GM21447 (cell line): ENCODE results near the gene TBC1D12.
A peak's percentile ranks its signal among the peaks of the same experiment; 100 is the strongest.
"Not testable (repeated sequence)": the region's sequence is repeated elsewhere in the genome, so short reads cannot be mapped to it uniquely, and the experiment has no call there.

Source experiments
- ATAC-seq: cut with Tn5 transposase; IDR thresholded peaks from one replicate; pipeline ENCODE4 v1.9.1; 2021; ENCODE audit not compliant: unreplicated experiment

The TBC1D12 gene

DNA sequence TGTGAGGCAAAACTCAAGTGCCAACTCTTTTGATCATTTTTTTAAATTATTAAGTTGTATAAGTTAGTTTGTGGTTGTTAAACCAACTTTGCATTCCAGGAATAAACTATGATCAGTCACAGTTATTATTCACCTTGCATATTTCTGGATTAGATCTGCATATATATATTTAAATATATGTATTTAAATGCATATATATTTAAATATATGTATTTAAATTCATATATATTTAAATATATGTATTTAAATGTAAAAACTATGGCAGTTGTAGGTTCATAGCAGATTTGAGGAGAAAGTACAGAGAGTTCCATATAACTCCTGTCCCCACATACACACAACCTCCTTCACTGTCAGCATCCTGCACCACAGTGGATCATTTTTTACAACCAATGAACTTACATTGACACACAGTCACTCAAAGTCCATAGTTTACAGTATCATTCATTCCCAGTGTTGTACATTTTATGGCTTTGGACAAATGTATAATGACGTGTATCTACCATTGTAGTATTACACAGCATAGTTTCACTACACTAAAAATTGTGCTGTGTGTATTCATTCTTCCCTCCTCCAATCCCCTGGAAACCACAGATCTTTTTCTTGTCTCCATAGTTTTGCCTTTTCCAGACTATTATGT lies 49.7 kb downstream of the TBC1D12 start:
- no peak for ATAC-seq

- no peak for ATAC-seq
Measured at GRCh38 chr10:94456942-94457341, 54.6 kb downstream of the TBC1D12 start.

DNA sequence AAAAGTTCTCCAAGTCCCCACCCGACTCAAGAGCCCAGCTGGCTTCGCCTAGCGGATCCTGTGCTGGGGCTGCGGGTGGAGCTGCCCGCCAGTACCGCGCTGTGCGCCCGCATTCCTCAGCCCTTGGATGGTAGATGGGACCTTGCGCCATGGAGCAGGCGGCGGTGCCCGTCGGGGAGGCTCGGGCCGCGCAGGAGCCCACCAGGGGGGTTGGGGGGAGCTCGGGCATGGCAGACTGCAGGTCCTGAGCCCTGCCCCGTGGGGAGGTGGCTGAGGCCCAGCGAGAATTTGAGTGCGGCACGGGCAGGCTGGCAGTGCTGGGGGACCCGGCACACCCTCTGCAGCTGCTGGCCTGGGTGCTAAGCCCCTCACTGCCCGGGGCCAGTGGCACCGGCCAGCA lies 57.0 kb downstream of the TBC1D12 start:
- no peak for ATAC-seq

GRCh38 chr10:94461503-94461902 lies 59.2 kb downstream of the TBC1D12 start:
- no peak for ATAC-seq

GRCh38 chr10:94462130-94462529 lies 59.8 kb downstream of the TBC1D12 start:
- no peak for ATAC-seq

- no peak for ATAC-seq
Measured at GRCh38 chr10:94465684-94466083, 63.3 kb downstream of the TBC1D12 start.

DNA sequence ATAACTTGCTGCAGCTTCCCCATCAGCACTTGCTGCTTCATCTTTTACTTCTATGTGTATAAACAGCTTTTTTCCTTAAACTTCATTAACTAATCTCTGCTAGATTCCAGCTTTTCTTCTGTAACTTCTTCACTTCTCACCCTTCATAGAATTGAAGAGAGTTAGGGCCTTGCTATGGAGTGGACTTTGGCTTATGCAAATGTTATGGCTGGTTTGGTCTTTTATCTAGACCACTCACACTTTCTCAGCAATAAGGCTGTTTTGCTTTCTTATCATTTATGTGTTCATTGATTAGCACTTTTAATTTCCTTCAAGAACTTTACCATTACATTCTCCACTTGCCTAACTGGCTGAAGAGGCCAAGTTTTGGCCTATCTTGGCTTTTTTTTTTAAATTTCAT lies 79.1 kb downstream of the TBC1D12 start:
- ATAC-seq = no peak

DNA sequence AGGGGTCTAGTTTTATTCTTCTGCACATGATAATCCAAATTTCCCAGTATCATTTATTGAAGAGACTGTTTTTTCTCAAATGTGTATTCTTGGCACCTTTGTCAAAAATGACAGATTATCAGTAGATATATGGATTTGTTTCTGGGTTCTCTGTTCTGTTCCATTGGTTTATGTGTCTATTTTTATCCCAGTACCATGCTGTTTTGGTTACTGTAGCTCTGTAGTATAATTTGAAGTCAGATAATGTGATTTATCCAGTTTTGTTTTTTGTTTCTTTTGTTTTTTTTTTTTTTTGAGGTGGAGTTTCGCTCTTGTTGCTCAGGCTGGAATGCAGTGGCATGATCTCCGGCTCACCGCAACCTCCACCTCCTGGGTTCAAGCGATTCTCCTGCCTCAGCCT lies 81.6 kb downstream of the TBC1D12 start:
- no peak for ATAC-seq

DNA sequence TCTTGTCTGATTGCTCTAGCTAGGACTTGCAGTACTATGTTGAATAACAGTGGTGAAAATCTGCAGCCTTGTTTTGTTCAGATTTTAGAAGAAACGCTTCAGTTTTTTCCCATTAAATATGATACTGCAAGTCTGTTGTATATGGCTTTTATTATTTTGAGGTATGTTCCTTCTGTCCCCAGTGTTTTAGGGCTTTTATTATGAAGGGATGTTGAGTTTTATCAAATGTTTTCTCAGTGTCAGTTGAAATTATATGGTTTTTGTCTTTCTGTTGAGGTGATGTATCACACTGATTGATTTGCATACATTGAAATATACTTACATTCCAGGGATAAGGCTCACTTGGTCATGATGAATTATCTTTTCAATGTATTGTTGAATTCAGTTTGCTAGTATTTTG lies 82.8 kb downstream of the TBC1D12 start:
- ATAC-seq = no peak

GRCh38 chr10:94487575-94487974 lies 85.2 kb downstream of the TBC1D12 start:
- no peak for ATAC-seq

- no peak for ATAC-seq
Measured at GRCh38 chr10:94489107-94489506, 86.8 kb downstream of the TBC1D12 start.

DNA sequence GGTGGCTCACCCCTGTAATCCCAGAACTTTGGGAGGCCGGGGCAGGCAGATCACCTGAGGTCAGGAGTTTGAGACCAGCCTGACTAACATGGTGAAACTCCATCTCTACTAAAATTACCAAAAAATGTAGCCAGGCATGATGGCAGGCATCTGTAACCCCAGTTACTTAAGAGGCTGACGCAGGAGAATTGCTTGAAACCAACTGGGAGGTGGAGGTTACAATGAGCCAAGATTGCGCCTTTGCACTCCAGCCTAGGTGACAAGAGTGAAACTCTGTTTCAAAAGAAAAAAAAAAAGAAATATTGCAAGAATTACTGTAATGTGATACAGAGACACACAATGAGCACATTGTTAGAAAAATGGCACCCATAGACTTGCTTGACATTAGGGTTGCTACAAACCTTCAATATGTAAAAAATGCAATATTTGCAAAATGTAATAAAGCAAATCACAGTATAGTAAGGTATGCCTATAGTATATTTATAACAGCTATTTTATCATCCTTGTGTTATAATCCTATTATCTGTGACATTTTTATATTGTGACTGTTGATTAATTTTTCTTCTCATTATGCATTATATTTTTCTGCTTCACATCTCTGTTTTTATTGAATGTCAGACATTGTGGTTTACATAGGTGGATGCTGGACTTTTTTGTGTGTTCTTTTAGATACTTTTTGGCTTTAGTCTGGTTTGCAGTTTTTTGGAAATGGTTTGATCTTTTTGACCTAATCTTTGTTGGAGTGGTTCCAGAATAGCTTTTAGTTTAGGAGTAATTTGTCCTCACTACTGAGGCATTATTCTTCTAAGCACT lies 87.8 kb downstream of the TBC1D12 start:
- no peak for ATAC-seq

GRCh38 chr10:94490789-94491039 lies 88.4 kb downstream of the TBC1D12 start:
- ATAC-seq = no peak

DNA sequence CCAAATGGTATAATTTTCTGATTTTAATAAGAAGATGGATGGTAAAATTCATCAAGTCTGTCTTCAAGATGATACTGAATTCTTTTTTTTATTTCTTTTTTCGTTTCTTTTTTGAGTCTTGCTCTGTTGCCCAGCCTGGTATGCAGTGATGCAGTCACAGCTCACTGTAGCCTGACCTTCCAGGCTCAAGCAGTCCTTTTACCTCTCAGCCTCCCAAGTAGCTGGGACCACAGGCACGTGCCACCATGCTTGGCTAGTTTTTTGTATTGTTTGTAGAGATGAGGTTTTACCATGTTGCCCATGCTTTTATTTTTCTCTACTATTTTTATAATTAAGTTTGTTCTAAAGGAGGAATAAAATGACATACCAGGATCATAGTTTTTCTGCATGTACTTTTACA lies 91.1 kb downstream of the TBC1D12 start:
- no peak for ATAC-seq

DNA sequence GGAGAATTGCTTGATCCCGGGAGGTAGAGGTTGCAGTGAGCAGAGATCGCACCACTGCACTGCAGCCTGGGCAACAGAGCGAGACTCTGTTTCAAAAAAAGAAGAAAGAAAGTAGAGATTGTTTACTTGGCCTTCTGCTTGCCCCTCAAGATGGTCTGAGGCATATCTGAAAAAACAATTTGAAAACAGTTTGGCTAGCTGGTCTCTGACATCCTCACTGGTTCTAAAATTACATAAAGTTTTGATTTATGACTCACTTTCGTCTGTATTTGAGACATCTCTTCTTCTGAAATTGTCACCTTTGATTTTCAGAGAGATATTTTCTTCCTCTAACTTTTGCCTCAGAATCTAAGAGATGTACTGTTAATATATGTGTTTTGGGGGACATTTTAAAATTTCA lies 93.7 kb downstream of the TBC1D12 start:
- peak; percentile 75 for ATAC-seq

GRCh38 chr10:94496646-94497045 lies 94.3 kb downstream of the TBC1D12 start:
- no peak for ATAC-seq

- ATAC-seq = no peak
Measured at GRCh38 chr10:94500063-94500462, 97.7 kb downstream of the TBC1D12 start.

- no peak for ATAC-seq
Measured at GRCh38 chr10:94521276-94522250, 119.2 kb downstream of the TBC1D12 start.

- no peak for ATAC-seq
Measured at GRCh38 chr10:94524146-94524545, 121.8 kb downstream of the TBC1D12 start.

DNA sequence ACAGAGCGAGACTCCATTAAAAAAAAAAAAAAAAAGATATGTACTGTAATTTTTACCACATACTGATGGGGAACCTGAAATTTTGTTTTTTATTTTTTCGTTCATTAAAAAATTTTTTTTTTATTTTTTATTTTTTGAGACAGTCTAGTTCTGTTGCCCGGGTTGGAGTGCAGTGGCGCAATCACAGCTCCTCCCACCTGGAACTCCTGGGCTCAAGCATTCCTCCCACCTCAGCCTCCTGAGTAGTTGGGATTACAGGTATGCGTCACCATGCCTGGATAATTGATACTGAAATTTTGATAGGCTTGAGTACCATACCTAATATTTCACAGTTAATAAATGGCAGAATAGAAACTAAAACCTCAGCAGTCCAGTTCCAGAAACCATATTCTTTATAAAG lies 122.4 kb downstream of the TBC1D12 start:
- no peak for ATAC-seq

DNA sequence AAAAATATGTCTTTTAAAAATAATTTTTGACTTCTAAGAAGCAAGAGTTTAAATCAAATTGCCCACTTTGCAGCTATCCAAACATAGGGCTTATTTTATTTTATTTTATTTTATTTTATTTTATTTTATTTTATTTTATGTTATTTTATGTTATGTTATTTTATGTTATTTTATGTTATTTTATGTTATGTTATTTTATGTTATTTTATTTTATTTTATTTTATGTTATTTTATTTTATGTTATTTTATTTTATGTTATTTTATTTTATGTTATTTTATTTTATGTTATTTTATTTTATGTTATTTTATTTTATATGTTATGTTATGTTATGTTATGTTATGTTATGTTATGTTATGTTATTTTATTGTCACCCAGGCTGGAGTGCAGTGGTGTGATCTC lies 129.2 kb downstream of the TBC1D12 start:
- ATAC-seq = not testable (repeated sequence)

DNA sequence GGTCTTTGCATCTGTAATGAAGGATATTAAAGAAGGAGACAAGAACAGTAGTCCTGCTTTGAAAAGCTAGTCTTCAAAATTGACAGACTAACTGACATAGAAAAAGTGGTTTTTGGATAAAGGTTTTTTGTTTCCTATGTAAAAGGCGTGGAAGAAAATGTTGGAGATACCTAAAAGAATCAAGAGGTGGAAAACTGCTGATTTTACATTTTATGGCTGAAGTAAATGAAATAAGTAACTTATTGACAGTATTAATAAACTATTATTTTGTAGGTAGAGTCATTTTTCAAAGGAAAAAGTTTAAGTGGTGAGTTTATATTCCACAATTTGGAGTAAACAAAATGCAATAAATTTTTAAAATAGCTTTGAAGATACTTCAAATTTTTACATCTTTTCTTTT lies 130.7 kb downstream of the TBC1D12 start:
- no peak for ATAC-seq
